ENCODE data around the gene LBR. TPM values are rescaled to one million over a fixed set of nuclear protein-coding genes. Genes with fewer than 3 reads are reported as not detected.

The LBR gene
- total RNA-seq, 2 experiments from 2014 or later = 147 TPM

DNA sequence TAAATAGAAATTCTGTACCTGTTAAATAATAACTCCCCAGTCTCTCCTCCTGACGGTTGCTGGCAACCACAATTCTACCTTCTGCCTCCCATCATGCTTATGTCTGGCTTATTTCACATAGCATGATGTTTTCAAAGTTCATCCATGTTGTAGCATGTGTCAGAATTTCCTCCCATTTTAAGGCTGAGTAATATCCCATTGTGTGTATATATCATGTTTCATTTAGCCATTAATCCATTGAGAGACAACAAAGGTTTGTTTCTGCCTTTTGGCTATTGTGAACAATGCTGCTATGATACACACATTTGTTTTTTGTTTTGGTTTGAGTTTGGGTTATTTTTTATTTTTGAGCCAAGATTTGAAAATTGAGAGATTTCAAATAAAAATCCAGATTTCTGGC lies 72.0 kb downstream of the LBR start:
- ChIA-PET CTCF (no interaction called here), POLR2A (no interaction called here)

DNA sequence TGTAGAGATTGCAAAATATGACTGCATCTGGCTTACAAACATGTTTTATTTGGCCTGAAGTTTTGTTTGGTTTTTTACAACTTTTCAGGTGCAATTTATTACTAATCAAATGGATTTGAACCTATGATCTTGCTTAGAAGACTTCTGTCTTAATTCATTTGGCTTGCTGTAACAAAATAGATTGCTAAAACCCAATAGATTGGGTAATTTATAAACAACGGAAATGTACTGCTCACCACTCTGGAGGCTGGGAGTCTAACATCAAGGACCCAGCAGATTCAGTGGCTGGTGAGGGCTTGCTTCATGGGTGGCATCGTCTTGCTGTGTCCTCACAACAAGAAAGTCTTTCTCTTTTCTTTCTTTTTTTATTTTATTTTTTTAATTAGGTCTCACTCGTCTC lies 72.9 kb downstream of the LBR start:
- ChIA-PET CTCF (interaction anchor here (0.6 kb wide), 1 partner anchor 671 kb away, joined by 6 read pairs; no protein-coding TSS in a partner anchor), POLR2A (no interaction called here)

Other genes with a start within 250 kb of the LBR start
- 1 to 10 TPM in 1 of 2 experiments, under 1 TPM in 1; 0.53 to 1.1 TPM for gene ENAH, start 225.1 kb upstream of the LBR start, total RNA-seq